ELR (cell line): ENCODE results near the gene UMODL1.
A peak's percentile ranks its signal among the peaks of the same experiment; 100 is the strongest.
"Not testable (repeated sequence)": the region's sequence is repeated elsewhere in the genome, so short reads cannot be mapped to it uniquely, and the experiment has no call there.

Source experiments
- DNase-seq: peaks from one replicate; pipeline ENCODE4 v3.0.0-alpha.2; 2015; ENCODE audit warnings: low read depth

The UMODL1 gene

GRCh38 chr21:42112857-42113256 is 41.7 kb downstream of the UMODL1 start:
- DNase-seq = no peak

GRCh38 chr21:42113926-42114409 is 42.9 kb downstream of the UMODL1 start:
- peak; percentile 56 for DNase-seq

GRCh38 chr21:42114646-42115045 is 43.5 kb downstream of the UMODL1 start:
- DNase-seq = no peak

- DNase-seq = no peak
These were observed 44.1 kb downstream of the UMODL1 start for GRCh38 chr21:42115136-42115683.

GRCh38 chr21:42116551-42116950 is 45.4 kb downstream of the UMODL1 start:
- DNase-seq = not testable (repeated sequence)

- peak; percentile 76 for DNase-seq
These were observed 46.3 kb downstream of the UMODL1 start for GRCh38 chr21:42117229-42117966.

GRCh38 chr21:42117967-42118780 is 47.1 kb downstream of the UMODL1 start:
- no peak for DNase-seq

GRCh38 chr21:42118901-42119300 is 47.8 kb downstream of the UMODL1 start:
- DNase-seq = peak; percentile 14

GRCh38 chr21:42120101-42120902 is 49.2 kb downstream of the UMODL1 start:
- no peak for DNase-seq

- DNase-seq = no peak
These were observed 49.9 kb downstream of the UMODL1 start for GRCh38 chr21:42120903-42121535.

GRCh38 chr21:42121794-42122193 is 50.7 kb downstream of the UMODL1 start:
- no peak for DNase-seq

- DNase-seq = no peak
These were observed 51.3 kb downstream of the UMODL1 start for GRCh38 chr21:42122398-42122797.

GRCh38 chr21:42122808-42123207 is 51.7 kb downstream of the UMODL1 start:
- no peak for DNase-seq

- no peak for DNase-seq
These were observed 52.2 kb downstream of the UMODL1 start for GRCh38 chr21:42123219-42123908.

GRCh38 chr21:42124081-42124480 is 53.0 kb downstream of the UMODL1 start:
- DNase-seq = no peak

- DNase-seq = no peak
These were observed 53.9 kb downstream of the UMODL1 start for GRCh38 chr21:42124826-42125570.

- DNase-seq = peak; percentile 24
These were observed 54.7 kb downstream of the UMODL1 start for GRCh38 chr21:42125571-42126544.

- DNase-seq = no peak
These were observed 56.3 kb downstream of the UMODL1 start for GRCh38 chr21:42127164-42128150.
